HG02981 (cell line): ENCODE results near the gene NYAP1.
"Not testable (repeated sequence)": the region's sequence is repeated elsewhere in the genome, so short reads cannot be mapped to it uniquely, and the experiment has no call there.

ENCODE experiments used
- ATAC-seq: cut with Tn5 transposase; IDR thresholded peaks from one replicate; pipeline ENCODE4 v1.9.1; 2021; ENCODE audit warnings: mild to moderate bottlenecking, moderate library complexity; ENCODE audit not compliant: unreplicated experiment

Gene NYAP1

DNA sequence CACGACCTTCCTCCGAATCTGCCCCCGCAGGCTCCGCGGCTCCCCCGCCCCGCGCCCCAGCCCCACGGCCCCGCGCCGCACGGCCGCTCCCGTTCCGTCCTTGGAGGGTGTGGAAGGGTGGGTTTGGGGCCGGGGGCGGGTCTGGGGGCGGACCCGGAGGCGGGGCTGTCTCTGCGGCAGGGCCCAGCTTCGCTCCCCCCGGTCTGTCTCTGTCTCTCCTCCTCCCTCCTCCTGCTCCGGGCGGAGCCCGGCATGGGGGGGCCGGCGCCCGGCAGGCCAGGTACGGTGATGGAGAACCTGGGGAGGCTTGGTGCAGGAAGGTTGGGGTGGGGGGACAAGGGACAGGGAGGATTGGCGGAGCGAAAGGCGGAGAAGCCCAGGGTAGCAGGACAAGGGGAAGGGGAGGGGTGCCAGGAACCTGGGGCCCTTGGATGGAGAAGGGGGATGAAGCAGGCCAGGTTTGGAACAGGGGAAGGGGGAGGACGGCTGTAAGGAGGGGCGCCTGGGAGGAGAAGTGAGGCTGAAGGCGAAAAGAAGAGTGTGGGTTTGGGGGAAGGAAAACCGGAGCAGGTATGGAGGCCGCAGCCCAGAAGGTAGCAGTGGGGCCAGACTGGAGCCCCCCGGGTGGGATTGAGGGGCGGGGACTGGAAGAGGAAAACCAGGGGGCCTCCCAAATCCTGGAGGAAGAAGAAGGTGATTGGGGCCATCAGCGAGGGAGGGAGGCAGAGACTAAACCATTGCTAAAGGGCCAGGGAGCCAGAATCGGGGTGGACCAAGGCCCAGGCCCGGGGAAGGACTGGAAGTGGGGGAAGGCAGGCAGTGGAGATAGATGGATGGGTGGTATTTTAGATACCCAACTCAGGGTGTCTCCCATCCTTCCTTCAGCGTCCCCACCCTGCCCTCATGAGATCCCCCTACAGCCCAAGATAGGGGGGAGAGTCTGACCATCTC, at the start of gene NYAP1:
Gene NYAP1, plus strand, starts transcription at position 206 of the 951 bp plus-strand sequence. CDS start 1,385 bp downstream, outside the sequence.
- ATAC-seq, result peak; percentile 18

DNA sequence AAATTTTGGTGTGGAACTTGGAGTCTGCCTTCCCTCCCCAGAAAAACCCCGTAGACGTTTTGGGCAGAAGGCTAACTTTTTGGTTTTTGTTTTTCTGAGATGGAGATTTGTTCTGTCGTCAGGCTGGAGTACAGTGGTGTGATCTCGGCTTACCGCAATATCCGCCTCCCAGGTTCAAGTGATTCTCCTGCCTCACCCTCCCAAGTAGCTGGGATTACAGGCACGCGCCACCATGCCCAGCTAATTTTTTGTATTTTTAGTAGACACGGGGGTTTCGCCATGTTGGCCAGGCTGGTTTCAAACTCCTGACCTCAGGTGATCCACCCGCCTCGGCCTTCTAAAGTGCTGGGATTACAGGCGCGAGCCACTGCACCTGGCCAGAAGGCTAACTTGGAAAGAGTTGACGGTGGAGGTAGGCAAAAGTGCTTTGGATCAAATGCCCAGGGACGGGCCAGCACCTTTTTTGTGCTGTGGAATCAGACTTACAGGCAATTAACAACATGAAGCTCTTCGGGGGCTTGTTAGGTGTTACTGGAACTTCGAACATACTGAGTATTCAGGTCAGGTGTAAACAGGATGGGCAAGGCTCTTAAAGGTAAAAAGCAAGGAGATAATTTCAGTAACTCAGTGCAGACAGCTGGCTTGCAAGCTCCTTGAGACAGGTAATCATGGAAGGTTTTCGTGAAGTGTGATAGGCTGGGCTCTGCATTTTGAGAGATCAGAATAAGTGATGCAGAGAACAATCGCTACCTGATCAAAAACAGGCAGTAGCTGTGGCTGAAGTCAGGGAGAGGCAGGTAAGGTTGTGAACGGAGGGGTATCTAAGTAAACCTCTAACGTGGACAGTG, 49.2 kb upstream of the NYAP1 start:
- no peak for ATAC-seq

DNA sequence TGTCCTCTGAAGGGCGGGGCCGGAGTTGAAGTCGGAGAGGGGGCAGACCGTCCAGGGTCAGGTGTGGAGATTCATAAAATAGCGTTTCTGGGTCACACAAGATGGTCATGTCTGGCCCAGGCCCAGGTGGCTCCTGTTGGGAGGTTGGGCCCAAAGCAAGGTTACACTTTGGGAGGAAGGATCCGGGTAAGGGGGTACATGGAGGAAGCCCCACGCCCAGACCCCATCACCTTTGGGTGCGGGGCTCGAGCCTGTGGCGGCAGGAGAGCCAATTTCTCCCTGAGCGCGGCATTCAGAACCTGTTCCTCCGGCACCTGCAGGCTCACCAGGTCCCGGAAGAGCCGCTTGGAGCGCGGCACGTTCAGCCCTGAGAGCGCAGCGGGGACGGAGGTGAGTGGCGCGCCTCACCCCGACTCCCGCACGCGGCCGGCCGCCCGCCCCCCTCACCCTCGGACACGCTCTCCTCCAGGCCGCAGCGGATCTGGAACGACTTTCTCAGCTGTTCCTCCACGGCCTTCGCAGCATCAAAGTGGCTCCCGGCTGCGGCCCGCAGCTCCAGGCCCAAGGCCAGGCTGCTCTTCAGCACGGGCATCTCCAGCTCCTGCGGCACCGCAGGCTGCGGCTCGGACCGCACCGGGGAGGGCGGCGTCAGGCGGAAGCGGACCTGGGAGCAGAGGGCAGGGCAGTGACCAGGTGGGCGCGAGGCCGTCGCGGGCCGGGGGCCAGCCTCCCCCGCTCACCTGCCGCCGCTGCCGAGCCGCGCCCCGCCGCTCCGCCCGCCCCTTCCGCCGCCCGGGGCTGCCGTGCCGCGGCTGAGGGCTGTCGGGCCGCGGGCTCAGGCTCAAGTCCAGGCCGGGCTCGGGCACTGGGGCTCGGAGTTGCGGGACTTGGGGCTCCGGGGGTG, 48.1 kb upstream of the NYAP1 start:
- peak; percentile 25 for ATAC-seq

DNA sequence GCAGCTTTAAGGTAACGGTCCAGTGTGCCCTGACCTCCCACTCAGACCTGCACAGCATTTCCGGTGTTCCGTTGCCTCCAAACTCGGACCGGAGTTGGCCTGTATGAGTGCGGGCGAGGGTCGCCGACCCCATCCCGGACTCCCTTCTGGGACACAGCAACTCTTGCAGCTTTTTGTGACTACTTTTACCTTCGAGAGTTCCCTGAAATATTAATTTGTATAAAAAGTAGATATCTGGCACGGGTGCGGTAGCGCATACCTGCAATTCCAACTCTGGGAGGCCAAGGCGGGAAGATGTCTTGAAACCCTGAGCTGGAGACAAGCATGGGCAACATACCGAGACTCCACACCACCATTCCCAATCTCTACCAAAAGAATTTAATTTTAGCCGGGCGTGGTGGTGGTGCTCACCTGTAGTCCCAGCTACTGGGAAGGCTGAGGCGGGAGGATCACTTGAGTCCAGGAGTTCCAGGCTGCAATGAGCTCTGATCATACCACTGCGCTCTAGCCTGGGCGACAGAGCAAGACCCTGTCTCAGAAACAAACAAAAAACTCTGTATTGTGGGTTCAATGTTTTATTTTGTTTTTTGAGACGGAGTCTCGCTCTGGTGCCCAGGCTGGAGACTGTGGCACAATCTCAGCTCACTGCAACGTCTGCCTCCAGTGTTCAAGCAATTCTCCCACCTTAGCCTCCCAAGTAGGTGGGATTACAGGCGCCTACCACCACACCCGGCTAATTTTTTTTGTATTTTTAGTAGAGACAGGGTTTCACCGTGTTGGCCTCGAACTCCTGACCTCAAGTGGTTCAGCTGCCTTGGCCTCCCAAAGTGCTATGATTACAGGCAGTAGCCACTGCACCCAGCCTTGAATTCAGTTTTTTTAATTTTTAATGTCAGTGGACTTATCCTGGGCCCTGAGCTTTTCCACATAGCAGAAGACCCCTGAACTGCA, 46.3 kb upstream of the NYAP1 start:
- ATAC-seq, result no peak

DNA sequence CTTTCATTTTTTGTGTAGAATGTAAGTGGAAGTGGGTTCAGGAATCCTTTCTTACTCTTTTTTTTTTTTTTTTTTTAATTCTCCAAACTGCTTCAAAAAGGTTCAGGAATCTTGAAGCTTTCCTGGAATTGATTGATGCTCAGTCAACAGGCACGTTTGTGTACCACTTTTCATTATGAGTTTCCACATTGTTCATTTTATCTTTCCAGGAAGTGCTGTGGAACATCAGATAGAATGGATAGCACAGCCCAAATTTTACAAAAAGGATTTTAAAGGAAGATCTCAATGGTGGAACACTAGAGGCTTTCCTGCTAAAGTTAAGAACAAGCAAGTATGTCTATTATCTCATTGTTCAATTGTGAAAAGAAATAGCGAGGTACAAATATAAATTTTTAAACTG, 45.6 kb upstream of the NYAP1 start:
- no peak for ATAC-seq

DNA sequence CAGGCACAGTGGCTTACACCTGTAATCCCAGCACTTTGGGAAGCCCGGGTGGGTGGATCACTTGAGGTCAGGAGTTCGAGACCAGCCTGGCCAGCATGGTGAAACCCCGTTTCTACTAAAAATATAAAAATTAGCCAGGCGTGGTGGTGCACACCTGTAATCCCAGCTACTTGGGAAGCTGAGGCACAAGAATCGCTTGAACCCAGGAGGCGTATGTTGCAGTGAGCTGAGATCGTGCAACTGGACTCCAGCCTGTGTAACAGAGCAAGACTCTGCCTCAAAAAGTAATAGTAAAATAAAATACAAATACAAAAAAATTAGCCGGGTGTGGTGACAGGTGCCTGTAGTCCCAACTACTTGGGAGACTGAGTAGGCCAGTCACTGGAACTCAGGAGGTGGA, 45.0 kb upstream of the NYAP1 start:
- not testable (repeated sequence) for ATAC-seq

DNA sequence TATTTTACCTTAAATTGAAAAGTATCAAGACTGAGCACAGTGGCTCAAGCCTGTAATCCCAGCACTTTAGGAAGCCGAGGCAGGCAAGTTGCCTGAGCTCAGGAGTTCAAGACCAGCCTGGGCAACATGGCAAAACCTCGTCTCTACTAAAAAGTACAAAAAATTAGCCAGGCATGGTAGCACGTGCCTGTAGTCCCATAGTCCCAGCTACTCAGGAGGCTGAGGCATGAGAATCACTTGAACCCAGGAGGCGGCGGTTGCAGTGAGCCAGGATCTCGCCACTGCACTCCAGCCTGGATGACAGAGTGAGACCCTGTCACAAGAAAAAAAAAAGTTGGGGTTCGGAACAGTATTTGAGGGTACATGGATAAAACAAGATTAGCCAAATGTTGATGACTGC, 44.5 kb upstream of the NYAP1 start:
- not testable (repeated sequence) for ATAC-seq

DNA sequence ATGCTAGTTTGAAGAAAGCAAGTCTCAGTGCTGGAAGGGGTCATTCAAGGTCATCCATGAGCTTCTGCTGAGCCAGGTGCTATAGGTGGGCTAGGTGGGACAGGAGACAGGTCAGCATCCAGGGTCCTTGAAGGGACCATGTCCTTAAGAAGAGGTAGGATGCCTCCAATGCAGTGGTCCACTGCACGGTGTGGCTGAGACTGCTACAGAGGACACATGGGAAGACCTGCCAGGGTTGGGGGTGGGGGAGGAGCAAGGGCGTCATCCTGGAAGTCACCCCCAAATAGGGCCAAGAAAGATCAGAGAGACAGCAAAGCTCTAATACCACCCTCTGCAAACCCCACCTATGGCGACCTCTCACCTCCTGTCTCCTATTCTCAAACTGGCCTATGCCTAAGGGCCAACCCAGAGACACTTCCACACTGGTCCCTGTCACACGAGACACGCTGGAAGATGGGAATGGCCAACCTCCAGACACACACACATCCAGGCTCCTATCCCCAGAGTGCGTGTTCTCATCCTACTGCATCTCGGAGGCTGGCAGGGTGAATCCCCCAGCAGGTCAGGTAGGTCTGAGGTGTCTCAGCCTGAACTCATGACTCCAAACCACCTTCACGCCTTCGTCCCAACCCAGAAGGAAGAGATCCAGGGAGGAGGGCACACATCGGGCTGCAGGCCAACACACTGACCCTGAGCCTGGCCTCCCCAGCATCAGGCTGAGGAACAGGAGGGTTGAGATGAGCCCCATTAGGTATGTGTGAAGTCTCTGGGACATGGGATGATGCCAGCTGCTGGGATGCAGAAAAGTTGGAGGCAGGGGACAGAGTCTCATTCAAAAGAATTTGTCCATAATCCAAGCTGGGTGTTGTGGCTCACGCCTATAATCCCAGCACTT, 41.8 kb upstream of the NYAP1 start:
- ATAC-seq, result no peak

DNA sequence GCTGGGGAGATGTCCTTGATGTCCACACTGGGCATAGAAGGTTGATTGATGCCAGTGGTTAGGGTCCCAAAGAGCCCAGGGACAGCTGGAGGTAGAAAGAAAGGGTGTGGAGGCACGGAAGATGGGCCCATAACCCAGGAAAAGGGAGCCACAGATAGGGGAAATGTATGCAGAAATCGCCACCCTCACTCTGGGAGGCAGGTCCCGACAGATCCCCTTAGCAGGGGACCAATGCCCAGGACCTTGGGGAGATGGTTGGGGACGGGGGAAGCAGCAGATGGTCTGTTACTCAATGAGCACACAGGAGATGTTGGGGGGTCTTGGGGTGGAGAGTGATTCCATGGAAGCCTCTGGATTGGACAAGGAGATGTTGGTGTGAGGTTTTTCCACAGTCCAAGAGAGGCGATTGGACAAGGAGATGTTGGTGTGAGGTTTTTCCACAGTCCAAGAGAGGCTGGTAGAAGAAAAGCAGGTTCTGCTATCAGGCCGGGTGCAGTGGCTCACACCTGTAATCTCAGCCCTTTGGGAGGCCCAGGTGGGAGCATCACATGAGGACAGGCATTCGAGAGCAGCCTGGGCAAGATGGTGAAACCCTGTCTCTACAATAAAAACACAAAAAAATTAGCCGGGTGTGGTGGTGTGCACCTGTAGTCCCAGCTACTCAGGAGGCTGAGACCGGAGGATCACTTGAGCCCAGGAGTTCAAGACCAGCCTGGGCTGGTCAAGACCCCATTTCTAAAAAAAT, 40.5 kb upstream of the NYAP1 start:
- ATAC-seq, result no peak

DNA sequence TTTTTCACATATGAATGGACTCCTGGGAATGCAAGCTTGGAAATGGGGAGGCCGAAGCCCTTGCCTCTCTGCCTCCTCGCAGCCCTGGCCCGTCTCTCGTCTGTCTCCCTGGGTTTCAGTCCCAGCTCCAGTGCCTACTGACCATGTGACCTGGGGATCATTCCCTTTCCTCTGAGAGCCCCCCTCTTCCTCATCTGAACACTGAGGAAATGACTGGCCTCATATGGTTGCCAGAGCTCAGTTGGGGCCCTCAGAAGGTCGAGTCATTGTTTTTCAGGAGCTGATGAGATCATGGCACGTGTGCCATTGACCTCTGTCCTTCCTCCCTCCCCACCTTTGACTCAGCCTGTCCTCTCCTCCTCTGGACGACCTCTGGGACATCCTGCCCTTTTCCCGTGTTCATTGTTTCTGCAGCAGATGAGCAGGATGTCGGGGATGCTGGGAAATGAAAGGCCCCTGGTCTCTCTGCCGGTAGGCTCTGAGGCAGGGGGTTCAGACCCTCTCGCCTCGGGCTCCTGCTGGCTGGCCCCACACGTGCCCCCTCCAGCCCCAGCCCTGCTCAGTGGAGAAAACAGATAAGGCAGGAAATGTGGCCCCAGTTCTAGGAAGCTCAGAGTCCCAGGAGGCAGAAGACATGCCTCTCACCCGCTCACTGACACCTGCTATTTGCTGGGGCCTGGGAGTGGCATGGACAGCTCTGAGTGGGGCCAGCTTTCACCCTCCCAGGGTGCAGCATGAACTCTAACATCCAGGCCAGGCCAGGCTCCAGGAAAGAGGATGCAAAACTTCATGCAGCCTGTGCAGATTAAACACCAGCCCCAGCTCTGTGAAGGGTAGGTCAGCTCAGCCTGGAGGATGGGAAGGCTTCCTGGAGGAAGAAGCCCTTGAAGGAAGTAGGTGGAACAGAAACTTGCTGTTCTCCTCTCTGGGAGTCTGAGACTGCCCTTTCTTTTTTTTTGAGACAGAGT, 39.1 kb upstream of the NYAP1 start:
- no peak for ATAC-seq

DNA sequence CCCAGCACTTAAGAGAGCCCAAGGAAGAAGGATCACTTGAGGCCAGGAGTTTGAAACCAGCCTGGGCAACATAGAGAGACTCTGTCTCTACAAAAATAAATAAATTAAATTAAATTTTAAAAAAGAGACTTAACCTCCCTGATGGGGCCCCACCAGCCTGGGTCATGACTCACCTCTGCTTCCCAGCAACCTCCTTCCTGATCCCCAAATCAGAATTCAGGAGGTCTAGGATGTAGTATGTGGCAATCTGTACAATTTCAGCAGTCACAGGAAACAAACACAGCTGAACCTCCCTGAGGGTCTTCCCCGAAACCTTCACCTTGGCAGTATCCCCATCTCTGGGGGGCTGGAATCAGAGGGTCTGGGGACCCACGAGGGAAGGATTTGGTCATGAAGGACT, 37.7 kb upstream of the NYAP1 start:
- no peak for ATAC-seq

DNA sequence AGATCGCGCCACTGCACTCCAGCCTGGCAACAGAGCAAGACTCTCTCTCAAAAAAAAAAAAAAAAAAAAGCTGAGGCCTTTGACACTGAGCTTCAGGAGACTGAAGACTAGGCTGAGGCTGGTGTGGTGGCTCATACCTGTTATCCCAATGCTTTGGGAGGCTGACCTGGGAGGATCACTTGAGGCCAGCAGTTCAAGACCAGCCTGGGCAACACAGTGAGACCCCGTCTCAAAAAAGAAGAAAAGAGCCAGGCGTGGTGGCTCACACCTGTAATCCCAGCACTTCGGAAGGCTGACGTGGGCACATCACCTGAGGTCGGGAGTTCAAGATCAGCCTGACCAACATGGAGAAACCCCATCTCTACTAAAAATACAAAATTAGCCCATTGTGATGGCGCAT, 36.4 kb upstream of the NYAP1 start:
- not testable (repeated sequence) for ATAC-seq

DNA sequence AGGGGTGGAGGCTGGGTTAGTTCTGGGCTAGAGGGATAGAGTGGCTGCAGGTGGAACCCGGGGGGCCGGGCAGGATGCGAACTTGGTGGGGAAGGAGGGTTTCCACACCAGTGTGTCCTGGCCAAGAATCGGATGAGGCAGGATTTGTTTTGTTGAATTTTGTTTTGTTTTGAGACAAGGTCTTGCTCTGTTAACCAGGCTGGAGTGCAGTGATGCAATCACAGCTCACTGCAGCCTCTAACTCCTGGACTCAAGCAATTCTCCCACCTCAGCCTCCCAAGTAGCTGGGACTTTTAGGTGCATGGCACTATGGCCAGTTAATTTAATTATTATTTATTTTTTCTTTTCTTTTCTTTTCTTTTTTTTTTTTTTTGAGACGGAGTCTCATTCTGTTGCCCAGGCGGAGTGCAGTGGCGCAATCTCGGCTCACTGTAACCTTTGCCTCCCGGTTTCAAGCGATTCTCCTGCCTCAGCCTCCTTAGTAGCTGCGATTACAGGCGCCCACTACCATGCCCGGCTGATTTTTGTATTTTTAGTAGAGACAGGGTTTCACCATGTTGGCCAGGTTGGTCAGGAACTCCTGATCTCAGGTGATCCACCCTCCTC, 34.4 kb upstream of the NYAP1 start:
- ATAC-seq, result no peak

DNA sequence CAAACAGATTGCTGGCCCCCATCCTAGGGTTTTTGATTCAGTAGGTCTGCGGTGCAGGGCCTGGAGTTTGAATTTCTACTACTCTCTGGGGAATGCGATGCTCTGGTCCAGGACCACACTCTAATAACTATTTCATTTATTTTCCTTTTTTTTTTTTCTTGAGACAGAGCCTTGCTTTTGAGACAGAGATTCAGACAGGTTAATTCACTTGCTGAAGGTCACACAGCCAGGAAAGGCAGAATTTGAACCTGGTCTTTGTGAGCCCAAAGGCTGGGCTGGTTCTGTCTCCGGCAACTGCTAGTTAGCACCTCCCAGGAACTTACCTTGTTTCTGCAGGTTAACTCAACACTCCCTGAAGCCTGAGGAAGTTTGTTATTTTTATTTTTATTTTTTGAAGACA, 31.2 kb upstream of the NYAP1 start:
- ATAC-seq, result no peak

DNA sequence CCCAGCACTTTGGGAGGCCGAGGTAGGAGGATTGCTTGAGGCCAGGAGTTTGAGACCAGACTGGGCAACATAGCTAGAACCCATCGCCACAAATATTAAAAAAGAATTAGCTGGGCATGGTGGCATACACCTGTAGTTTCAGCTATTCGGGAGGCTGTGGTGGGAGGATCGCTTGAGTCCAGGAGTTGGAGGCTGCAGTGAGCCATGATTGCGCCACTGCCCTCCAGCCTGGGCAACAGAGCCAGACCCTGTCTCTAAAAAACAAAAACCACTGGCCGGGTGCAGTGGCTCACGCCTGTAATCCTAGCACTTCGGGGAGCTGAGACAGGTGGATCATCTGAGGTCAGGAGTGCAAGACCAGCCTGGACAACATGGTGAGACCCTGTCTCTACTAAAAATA, 29.9 kb upstream of the NYAP1 start:
- not testable (repeated sequence) for ATAC-seq

DNA sequence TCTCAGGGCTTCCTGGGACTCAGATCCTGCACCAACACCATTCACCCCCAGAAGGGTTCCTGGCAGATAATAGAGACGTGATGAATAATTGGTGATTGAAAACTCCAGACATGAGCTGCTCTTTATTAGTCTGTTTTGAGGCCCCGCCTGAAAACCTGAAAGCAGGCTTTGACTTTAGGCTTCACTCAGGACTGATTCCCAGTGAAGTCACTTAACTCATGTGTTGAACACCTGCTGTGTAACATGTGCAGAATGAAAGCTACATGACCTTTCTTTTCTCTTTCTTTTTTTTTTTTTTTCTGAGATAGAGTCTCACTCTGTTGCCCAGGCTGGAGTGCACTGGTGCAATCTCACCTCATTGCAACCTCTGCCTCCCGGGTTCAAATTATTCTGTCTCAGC, 28.5 kb upstream of the NYAP1 start:
- no peak for ATAC-seq
